ENCODE data around the gene MCU. TPM values are rescaled to one million over a fixed set of nuclear protein-coding genes. Genes with fewer than 3 reads are reported as not detected.

The MCU gene
- total RNA-seq, 1 donor from 2014 or later, result 21.7 TPM

- Mint-ChIP-seq H3K27me3 (ENCODE audit: low read depth) (no peaks in the 10 kb centered on the region), H3K4me3 (no peak overlapping the region), H3K27ac (ENCODE audit: unreplicated experiment) (no peak overlapping the region), H3K36me3 (ENCODE audit: low read depth) (peaks cover 8% of the 10 kb centered on the region), H3K9me3 (peaks cover 11% of the 10 kb centered on the region), H3K4me1 (no peaks in the 10 kb centered on the region)
- DNase-seq (ENCODE audit: low read depth, low spot score), result no peak
- TF ChIP-seq CTCF (conservative IDR thresholded peaks at IDR 0.05), result no peak
These were observed 163.2 kb downstream of the MCU start for GRCh38 chr10:72855129-72855528.

DNA sequence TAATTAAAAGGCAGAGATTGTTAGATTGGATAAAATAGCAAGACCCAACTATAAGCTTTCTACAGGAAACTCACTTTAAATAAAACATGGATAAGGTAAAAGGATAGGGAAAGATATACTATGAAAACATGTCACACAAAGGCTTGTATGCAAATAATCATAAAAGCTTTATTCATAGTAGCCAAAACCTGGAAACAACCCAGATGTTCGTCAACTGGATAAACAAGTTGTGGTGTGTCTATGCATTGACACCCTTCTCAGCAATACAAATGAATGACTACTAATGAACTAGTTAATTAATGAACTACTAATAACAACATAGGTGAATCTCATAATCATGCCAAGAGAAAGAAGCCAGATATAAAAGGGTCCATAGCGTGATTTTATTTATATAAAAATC, 163.8 kb downstream of the MCU start:
- H3K27me3 Mint-ChIP-seq (ENCODE audit: low read depth), result no peaks in the 10 kb centered on the region
- peaks cover 11% of the 10 kb centered on the region for H3K9me3 Mint-ChIP-seq
- no peaks in the 10 kb centered on the region for H3K4me1 Mint-ChIP-seq
- no peak for DNase-seq (ENCODE audit: low read depth, low spot score)
- peaks cover 7% of the 10 kb centered on the region for H3K36me3 Mint-ChIP-seq (ENCODE audit: low read depth)
- H3K4me3 Mint-ChIP-seq, result no peak overlapping the region
- TF ChIP-seq CTCF (conservative IDR thresholded peaks at IDR 0.05), result no peak
- H3K27ac Mint-ChIP-seq (ENCODE audit: unreplicated experiment), result no peak overlapping the region

DNA sequence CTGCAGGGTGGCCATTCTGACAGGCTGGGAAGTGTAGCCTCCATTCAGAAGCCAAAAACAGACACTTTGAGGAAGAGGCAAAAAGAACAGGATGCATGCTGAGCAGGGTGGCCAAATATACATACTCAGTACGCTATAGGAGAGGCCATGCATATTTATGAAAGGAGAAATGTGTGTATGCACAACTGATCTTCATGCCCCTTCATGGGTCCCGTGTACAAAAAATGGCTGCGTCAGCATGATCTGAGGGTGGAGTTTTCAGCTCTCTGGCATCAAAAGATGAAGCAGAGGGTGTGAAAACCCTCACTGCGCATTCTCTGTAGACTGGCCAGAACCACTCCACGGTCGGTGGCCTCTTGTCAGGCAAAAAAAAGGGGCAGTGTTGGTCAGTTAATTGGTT, 166.1 kb downstream of the MCU start:
- Mint-ChIP-seq H3K36me3 (ENCODE audit: low read depth) (peaks cover 2% of the 10 kb centered on the region), H3K4me1 (no peaks in the 10 kb centered on the region), H3K27ac (ENCODE audit: unreplicated experiment) (no peak overlapping the region), H3K27me3 (ENCODE audit: low read depth) (no peaks in the 10 kb centered on the region), H3K9me3 (peaks cover 1% of the 10 kb centered on the region), H3K4me3 (no peak overlapping the region)
- DNase-seq (ENCODE audit: low read depth, low spot score), result no peak
- TF ChIP-seq CTCF (conservative IDR thresholded peaks at IDR 0.05), result no peak

DNA sequence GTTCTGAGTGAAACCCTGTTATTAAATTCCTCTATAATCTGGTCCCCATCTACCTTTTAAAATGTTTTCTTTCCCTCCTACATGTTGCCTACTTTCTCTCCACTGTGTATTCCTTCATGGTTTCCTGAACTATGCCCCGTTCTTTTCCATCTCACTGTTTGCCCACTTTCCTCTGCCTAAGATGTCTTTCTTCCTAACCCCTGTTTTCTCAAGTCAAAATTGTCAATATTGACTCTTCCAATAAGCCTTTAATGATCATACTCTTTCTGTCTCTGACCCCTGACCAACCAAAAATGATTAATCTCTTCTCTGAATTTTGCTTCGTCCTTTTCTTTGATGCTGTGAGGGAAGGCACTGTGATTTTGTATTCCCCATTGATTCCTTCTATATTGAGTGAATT, 171.0 kb downstream of the MCU start:
- Mint-ChIP-seq H3K4me3 (no peak overlapping the region), H3K4me1 (no peaks in the 10 kb centered on the region), H3K36me3 (ENCODE audit: low read depth) (peaks cover 3% of the 10 kb centered on the region), H3K27me3 (ENCODE audit: low read depth) (no peaks in the 10 kb centered on the region), H3K9me3 (no peaks in the 10 kb centered on the region), H3K27ac (ENCODE audit: unreplicated experiment) (no peak overlapping the region)
- no peak for DNase-seq (ENCODE audit: low read depth, low spot score)
- no peak for TF ChIP-seq CTCF (conservative IDR thresholded peaks at IDR 0.05)

DNA sequence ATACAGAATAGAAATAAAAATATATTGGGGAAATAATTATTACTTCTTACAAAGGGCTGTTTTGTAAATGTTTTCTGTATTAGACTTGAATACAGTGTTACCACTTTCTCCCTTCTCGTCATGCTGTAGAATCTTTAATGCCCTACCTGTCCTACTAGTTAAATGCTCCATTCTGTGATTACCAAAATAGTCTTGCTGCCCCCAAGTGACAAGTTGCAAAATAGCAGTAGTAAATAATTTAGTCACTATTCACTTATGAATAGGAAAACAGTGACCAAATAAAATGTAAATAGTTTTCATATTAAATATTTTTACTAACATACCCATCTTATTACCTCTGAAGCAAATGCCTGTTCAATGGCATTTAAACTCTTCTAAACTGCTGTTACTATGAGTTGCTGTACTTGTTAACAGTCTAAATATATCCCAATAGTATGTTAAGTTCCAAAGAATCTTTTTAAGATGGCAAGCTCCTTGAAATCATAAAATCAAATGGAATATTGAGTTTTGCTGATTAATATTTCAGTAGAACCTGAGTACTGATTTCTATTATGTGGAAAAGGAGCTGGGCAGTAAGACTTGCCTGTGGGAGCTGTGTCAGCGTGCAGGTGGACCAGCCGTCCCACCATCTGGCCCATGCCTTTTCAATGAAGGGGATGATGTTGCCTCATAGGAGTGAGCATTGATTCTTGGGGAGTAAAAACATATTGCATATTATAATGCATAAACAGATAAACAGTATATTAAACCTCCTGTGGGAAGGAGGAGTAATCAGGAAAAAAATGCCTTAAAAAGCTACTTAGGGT, 183.5 kb downstream of the MCU start:
- H3K27ac Mint-ChIP-seq (ENCODE audit: unreplicated experiment), result no peak overlapping the region
- no peaks in the 10 kb centered on the region for H3K4me1 Mint-ChIP-seq
- no peak for DNase-seq (ENCODE audit: low read depth, low spot score)
- H3K36me3 Mint-ChIP-seq (ENCODE audit: low read depth), result peaks cover 14% of the 10 kb centered on the region
- no peak overlapping the region for H3K4me3 Mint-ChIP-seq
- H3K9me3 Mint-ChIP-seq, result peaks cover 2% of the 10 kb centered on the region
- TF ChIP-seq CTCF (conservative IDR thresholded peaks at IDR 0.05), result peak; percentile 65
- H3K27me3 Mint-ChIP-seq (ENCODE audit: low read depth), result no peaks in the 10 kb centered on the region

Data from neural crest cell (in vitro differentiated cells).